ENCODE measurements around the gene RARRES2. TPM values are rescaled to one million over a fixed set of nuclear protein-coding genes. Genes with fewer than 3 reads are reported as not detected.

Gene RARRES2
- total RNA-seq, 5 donors from 2014 or later (not counting 1 experiment from before 2014, with no cell fraction given): 2.7 to 3.2 (median 2.7) TPM; not detected in 2

- Histone ChIP-seq H3K36me3 (ENCODE audit: control insufficient read depth in 2 of 2, extremely low read depth in 1 of 2, insufficient read depth in 1 of 2, low read length in 1 of 2) (peaks cover 18 to 26% of the 10 kb centered on the region in 2 donors), H3K27me3 (replicated peaks in 1 of 2; ENCODE audit: control insufficient read depth in 2 of 2, extremely low read depth in 1 of 2, insufficient read depth in 2 of 2, low read length in 1 of 2) (no peaks in the 10 kb centered on the region), H3K9me3 (no peaks in the 10 kb centered on the region), H3K27ac (ENCODE audit: low read length) (no peak overlapping the region), H3K4me1 (ENCODE audit: control insufficient read depth in 1 of 2, extremely low read depth in 1 of 2, insufficient read depth in 2 of 2, low read length in 2 of 2) (no peaks in the 10 kb centered on the region), H3K4me3 (ENCODE audit: control insufficient read depth in 1 of 2, extremely low read depth in 1 of 2, low read length in 1 of 2) (no peak overlapping the region)
- ATAC-seq (replicated peaks in 1 of 4) (no peak), DNase-seq (no peak)
- POLR2A ChIA-PET: no interaction called here
- CTCF ChIA-PET: no interaction called here
- Mint-ChIP-seq H3K9me3 (no peaks in the 10 kb centered on the region), H3K4me1 (no peaks in the 10 kb centered on the region), H3K4me3 (no peak overlapping the region), H3K27me3 (peaks cover 0 to 3% of the 10 kb centered on the region in 2 donors), H3K27ac (no peak overlapping the region), H3K36me3 (peaks cover 31% of the 10 kb centered on the region)
- 95% methylated on average over 10 of the region's 10 CpGs for WGBS (ENCODE audit: insufficient coverage)
These were observed 7.8 kb downstream of the RARRES2 start for GRCh38 chr7:150333659-150334058.

- Mint-ChIP-seq H3K9me3 (no peaks in the 10 kb centered on the region), H3K4me1 (no peaks in the 10 kb centered on the region), H3K27me3 (peaks cover 0 to 2% of the 10 kb centered on the region in 2 donors), H3K4me3 (no peak overlapping the region), H3K27ac (no peak overlapping the region), H3K36me3 (peaks cover 33% of the 10 kb centered on the region)
- 95% methylated on average over 15 of the region's 18 CpGs for WGBS (ENCODE audit: insufficient coverage)
- H3K27ac ChIP-seq (ENCODE audit: low read length): no peak overlapping the region
- peaks cover 20 to 31% of the 10 kb centered on the region in 2 donors for H3K36me3 ChIP-seq (ENCODE audit: control insufficient read depth in 2 of 2, extremely low read depth in 1 of 2, insufficient read depth in 1 of 2, low read length in 1 of 2)
- CTCF ChIA-PET: no interaction called here
- POLR2A ChIA-PET: no interaction called here
- DNase-seq (no peak), ATAC-seq (replicated peaks in 1 of 4) (no peak)
- no peaks in the 10 kb centered on the region for H3K9me3 ChIP-seq
- no peak overlapping the region for H3K4me3 ChIP-seq (ENCODE audit: control insufficient read depth in 1 of 2, extremely low read depth in 1 of 2, low read length in 1 of 2)
- H3K4me1 ChIP-seq (ENCODE audit: control insufficient read depth in 1 of 2, extremely low read depth in 1 of 2, insufficient read depth in 2 of 2, low read length in 2 of 2): no peaks in the 10 kb centered on the region
- H3K27me3 ChIP-seq (replicated peaks in 1 of 2; ENCODE audit: control insufficient read depth in 2 of 2, extremely low read depth in 1 of 2, insufficient read depth in 2 of 2, low read length in 1 of 2): no peaks in the 10 kb centered on the region
These were observed 8.4 kb downstream of the RARRES2 start for GRCh38 chr7:150332852-150333635.

- Histone ChIP-seq H3K27me3 (replicated peaks in 1 of 2; ENCODE audit: control insufficient read depth in 2 of 2, extremely low read depth in 1 of 2, insufficient read depth in 2 of 2, low read length in 1 of 2) (no peaks in the 10 kb centered on the region), H3K27ac (ENCODE audit: low read length) (no peak overlapping the region), H3K36me3 (ENCODE audit: control insufficient read depth in 2 of 2, extremely low read depth in 1 of 2, insufficient read depth in 1 of 2, low read length in 1 of 2) (peaks cover 23 to 43% of the 10 kb centered on the region in 2 donors), H3K4me1 (ENCODE audit: control insufficient read depth in 1 of 2, extremely low read depth in 1 of 2, insufficient read depth in 2 of 2, low read length in 2 of 2) (no peaks in the 10 kb centered on the region), H3K4me3 (ENCODE audit: control insufficient read depth in 1 of 2, extremely low read depth in 1 of 2, low read length in 1 of 2) (no peak overlapping the region), H3K9me3 (no peaks in the 10 kb centered on the region)
- ATAC-seq (replicated peaks in 1 of 4): no peak
- WGBS (ENCODE audit: insufficient coverage): 99% methylated on average over 15 of the region's 19 CpGs
- POLR2A ChIA-PET: no interaction called here
- no peak for DNase-seq
- Mint-ChIP-seq H3K4me3 (no peak overlapping the region), H3K4me1 (peaks cover 0 to 3% (median 2%) of the 10 kb centered on the region in 3 donors), H3K27ac (no peak overlapping the region), H3K36me3 (peaks cover 35% of the 10 kb centered on the region), H3K27me3 (no peaks in the 10 kb centered on the region), H3K9me3 (no peaks in the 10 kb centered on the region)
- CTCF ChIA-PET: no interaction called here
These were observed 11.1 kb downstream of the RARRES2 start for GRCh38 chr7:150330211-150330885.

- Histone ChIP-seq H3K27ac (ENCODE audit: low read length) (no peak overlapping the region), H3K9me3 (no peaks in the 10 kb centered on the region), H3K4me1 (ENCODE audit: control insufficient read depth in 1 of 2, extremely low read depth in 1 of 2, insufficient read depth in 2 of 2, low read length in 2 of 2) (peaks cover 0 to 5% of the 10 kb centered on the region in 2 experiments), H3K27me3 (replicated peaks in 1 of 2; ENCODE audit: control insufficient read depth in 2 of 2, extremely low read depth in 1 of 2, insufficient read depth in 2 of 2, low read length in 1 of 2) (no peaks in the 10 kb centered on the region), H3K4me3 (ENCODE audit: control insufficient read depth in 1 of 2, extremely low read depth in 1 of 2, low read length in 1 of 2) (no peak overlapping the region), H3K36me3 (ENCODE audit: control insufficient read depth in 2 of 2, extremely low read depth in 1 of 2, insufficient read depth in 1 of 2, low read length in 1 of 2) (peaks cover 23 to 43% of the 10 kb centered on the region in 2 donors)
- H3K4me1 Mint-ChIP-seq: peaks cover 8 to 12% (median 10%) of the 10 kb centered on the region in 3 donors
- H3K9me3 Mint-ChIP-seq: no peaks in the 10 kb centered on the region
- ChIA-PET CTCF (no interaction called here), POLR2A (no interaction called here)
- no peak overlapping the region for H3K4me3 Mint-ChIP-seq
- ATAC-seq (replicated peaks in 1 of 4): no peak
- 91% methylated on average over 15 of the region's 22 CpGs for WGBS (ENCODE audit: insufficient coverage)
- no peak overlapping the region for H3K27ac Mint-ChIP-seq
- peaks cover 41% of the 10 kb centered on the region for H3K36me3 Mint-ChIP-seq
- no peak for DNase-seq
- H3K27me3 Mint-ChIP-seq: no peaks in the 10 kb centered on the region
These were observed 11.9 kb downstream of the RARRES2 start for GRCh38 chr7:150329331-150330120.

GRCh38 chr7:150327308-150327707 lies 14.1 kb downstream of the RARRES2 start:
- Histone ChIP-seq H3K36me3 (ENCODE audit: control insufficient read depth in 2 of 2, extremely low read depth in 1 of 2, insufficient read depth in 1 of 2, low read length in 1 of 2) (peaks cover 20 to 43% of the 10 kb centered on the region in 2 donors), H3K9me3 (no peaks in the 10 kb centered on the region), H3K27ac (ENCODE audit: low read length) (no peak overlapping the region), H3K4me1 (ENCODE audit: control insufficient read depth in 1 of 2, extremely low read depth in 1 of 2, insufficient read depth in 2 of 2, low read length in 2 of 2) (peaks cover 2 to 22% of the 10 kb centered on the region in 2 experiments), H3K4me3 (ENCODE audit: control insufficient read depth in 1 of 2, extremely low read depth in 1 of 2, low read length in 1 of 2) (no peak overlapping the region), H3K27me3 (replicated peaks in 1 of 2; ENCODE audit: control insufficient read depth in 2 of 2, extremely low read depth in 1 of 2, insufficient read depth in 2 of 2, low read length in 1 of 2) (no peaks in the 10 kb centered on the region)
- DNase-seq (no peak), ATAC-seq (replicated peaks in 1 of 4) (no peak)
- no CpG with 5 or more reads among the region's 3 CpGs for WGBS (ENCODE audit: insufficient coverage)
- ChIA-PET CTCF (interaction anchor here (0.6 to 0.7 kb wide), 2 partner anchors 10 to 14 kb away, joined by 5 to 6 read pairs; partner anchors contain the start of gene RARRES2 (in 1 of the 2)), POLR2A (no interaction called here)
- H3K4me3 Mint-ChIP-seq: no peak overlapping the region
- peaks cover 24 to 28% (median 27%) of the 10 kb centered on the region in 3 donors for H3K4me1 Mint-ChIP-seq
- H3K36me3 Mint-ChIP-seq: peaks cover 41% of the 10 kb centered on the region
- peak overlapping the region in 1 of 2 donors; percentile 39 for H3K27ac Mint-ChIP-seq
- H3K9me3 Mint-ChIP-seq: no peaks in the 10 kb centered on the region
- H3K27me3 Mint-ChIP-seq: no peaks in the 10 kb centered on the region

GRCh38 chr7:150326657-150327268 lies 14.7 kb downstream of the RARRES2 start:
- ChIA-PET POLR2A (no interaction called here), CTCF (interaction anchor here (0.7 kb wide), 3 partner anchors 9 to 472 kb away, joined by 5 to 6 read pairs (median 5); no protein-coding TSS in a partner anchor)
- Histone ChIP-seq H3K9me3 (no peaks in the 10 kb centered on the region), H3K36me3 (ENCODE audit: control insufficient read depth in 2 of 2, extremely low read depth in 1 of 2, insufficient read depth in 1 of 2, low read length in 1 of 2) (peaks cover 20 to 43% of the 10 kb centered on the region in 2 donors), H3K27ac (ENCODE audit: low read length) (no peak overlapping the region), H3K27me3 (replicated peaks in 1 of 2; ENCODE audit: control insufficient read depth in 2 of 2, extremely low read depth in 1 of 2, insufficient read depth in 2 of 2, low read length in 1 of 2) (no peaks in the 10 kb centered on the region), H3K4me1 (ENCODE audit: control insufficient read depth in 1 of 2, extremely low read depth in 1 of 2, insufficient read depth in 2 of 2, low read length in 2 of 2) (peaks cover 2 to 28% of the 10 kb centered on the region in 2 experiments), H3K4me3 (ENCODE audit: control insufficient read depth in 1 of 2, extremely low read depth in 1 of 2, low read length in 1 of 2) (no peak overlapping the region)
- Mint-ChIP-seq H3K27ac (peak overlapping the region in 1 of 2 donors; percentile 44), H3K36me3 (peaks cover 41% of the 10 kb centered on the region), H3K27me3 (no peaks in the 10 kb centered on the region), H3K4me3 (no peak overlapping the region), H3K4me1 (peaks cover 30 to 34% (median 33%) of the 10 kb centered on the region in 3 donors), H3K9me3 (no peaks in the 10 kb centered on the region)
- no peak for ATAC-seq (replicated peaks in 1 of 4)
- WGBS (ENCODE audit: insufficient coverage): no CpG with 5 or more reads among the region's 4 CpGs
- no peak for DNase-seq
